Measurements from ENCODE around the gene MPDU1. TPM values are rescaled to one million over a fixed set of nuclear protein-coding genes. Genes with fewer than 3 reads are reported as not detected.
A peak's percentile ranks its signal among the peaks of the same experiment; 100 is the strongest.

MPDU1 gene
- total and polyA plus RNA-seq, 2 of the 13 experiments (the other 11 are each of a cell fraction or from before 2014, with no cell fraction given), result 112 to 167 TPM

GRCh38 chr17:7614425-7615264 is 31.0 kb downstream of the MPDU1 start, which contains the start of gene FXR2:
FXR2 (minus strand) TSS chr17:7614897; CDS start chr17:7614532, 365 bp downstream.
- peak within 1 kb of the TSS; percentile 62 for H2AFZ ChIP-seq (ENCODE audit: low read length)
- in situ Hi-C loops (cut with HindIII; ENCODE audit: extremely low pct_ligation_motif_present, low pct_unique_long_range_greater_than_20kb), result no loop called here
- TF ChIP-seq DRAP1 (CRISPR knock-in tag; IDR thresholded peaks at IDR 0.05), result peak; percentile 72; the same call in 1 of the 2 replicates
- TF ChIP-seq ZNF510 (CRISPR knock-in tag; IDR thresholded peaks at IDR 0.05; ENCODE audit: low read depth), result no peak
- no peak for TF ChIP-seq ZNF326 (CRISPR knock-in tag; IDR thresholded peaks at IDR 0.05; ENCODE audit: borderline replicate concordance)
- no peak for TF ChIP-seq ZNF451 (CRISPR knock-in tag; IDR thresholded peaks at IDR 0.05)
- TF ChIP-seq PREB (CRISPR knock-in tag; IDR thresholded peaks at IDR 0.05), result no peak
- TF ChIP-seq EED (CRISPR knock-in tag; IDR thresholded peaks at IDR 0.05), result no peak
- no peak for TF ChIP-seq HDAC2 (CRISPR knock-in tag; IDR thresholded peaks at IDR 0.05)
- TF ChIP-seq ZBTB3 (CRISPR knock-in tag; IDR thresholded peaks at IDR 0.05; ENCODE audit: borderline replicate concordance, low read depth), result no peak
- no peak for TF ChIP-seq RERE (CRISPR knock-in tag; IDR thresholded peaks at IDR 0.05; ENCODE audit: low read depth)
- TF ChIP-seq AGO2 (optimal IDR thresholded peaks at IDR 0.05; ENCODE audit: low read depth, low read length), result peak; percentile 50
- no peak for TF ChIP-seq ZHX1 (CRISPR knock-in tag; IDR thresholded peaks at IDR 0.05; ENCODE audit: low read depth)
- 0 out of 2 replicates have a peak, but pooled peaks have one; percentile 40 for TF ChIP-seq ZNF75D (CRISPR knock-in tag; IDR thresholded peaks at IDR 0.05; ENCODE audit: borderline replicate concordance)

More at GRCh38 chr17:7614425-7615264, 31.0 kb downstream of the MPDU1 start, which contains the start of gene FXR2:
- intact Hi-C loops (cut with micrococcal nuclease; ENCODE audit: unreplicated experiment), result loop anchor here (1.0 kb wide), 1 partner anchor 31 kb away; the partner anchor contains the start of gene MPDU1
- Histone ChIP-seq H3K27ac (ENCODE audit: extremely low read length, insufficient read depth, low read length) (peak within 1 kb of the TSS; percentile 78), H3K4me3 (replicated peaks in 1 of 3; ENCODE audit: insufficient read depth in 1 of 3, low read depth in 2 of 3, low read length in 3 of 3) (peak within 1 kb of the TSS; percentile 64 to 92 (median 89)), H3K4me2 (ENCODE audit: low read depth, low read length) (peak within 1 kb of the TSS; percentile 90), H3K27me3 (ENCODE audit: control insufficient read depth in 1 of 2, insufficient read depth in 2 of 2, low read length in 2 of 2) (no peaks in the 10 kb centered on the region), H3K9me3 (ENCODE audit: low read length) (no peaks in the 10 kb centered on the region), H3K36me3 (replicated peaks in 1 of 2; ENCODE audit: control insufficient read depth in 1 of 2, insufficient read depth in 2 of 2, low read length in 2 of 2) (peaks cover 1 to 15% of the 10 kb centered on the region in 2 experiments; a peak in 2 of 5 replicates), H3K79me2 (ENCODE audit: insufficient read depth, low read length) (peaks cover 36% of the 10 kb centered on the region), H3K9ac (ENCODE audit: insufficient read depth, low read depth, low read length) (peak within 1 kb of the TSS; percentile 88), H3K4me1 (ENCODE audit: insufficient read depth, low read length) (peaks cover 53% of the 10 kb centered on the region), H4K20me1 (ENCODE audit: insufficient read depth, low read length) (no peaks in the 10 kb centered on the region)
- DNase-seq (ENCODE audit: low spot score) (peak; percentile 99), ATAC-seq (peak; percentile 94), FAIRE-seq (peak; percentile 93)
- CTCF ChIA-PET (ENCODE audit: low intra/inter-chr PET ratio, low total read pairs), result no interaction called here
- 1% methylated on average over 25 of the region's 93 CpGs for WGBS (ENCODE audit: low lambda C conversion rate)
- no TSS peak for BruUV-seq (replicated peaks)
- POLR2A ChIA-PET, result interaction anchor here (0.6 to 3.1 kb wide), 14 partner anchors 9 to 579 kb away, joined by 3 to 63 read pairs (median 6); partner anchors contain the start of genes ATP1B2, CD68, MPDU1 and POLR2A

Measured in HepG2 (cell line).